Natural killer cell (primary cell): ENCODE measurements around the gene HDAC8. TPM values are rescaled to one million over a fixed set of nuclear protein-coding genes. Genes with fewer than 3 reads are reported as not detected.
A peak's percentile ranks its signal among the peaks of the same experiment; 100 is the strongest.

Source experiments
- ATAC-seq, 3 donors: fragments of 150-1000 bp in 2 of 3; fragments of 200-7000 bp in 1 of 3; cut with Tn5 transposase; 1 replicate in 1 of 3; 2 replicates in 2 of 3; pipeline ENCODE4 v1.10.0; 2021; ENCODE audit warnings: mild to moderate bottlenecking in 2 of 3, moderate library complexity in 2 of 3
- DNase-seq, 2 donors: peaks; one replicate each; pipeline versions ENCODE4 v3.0.0 to v3.0.0-alpha.2; 2013 to 2021; ENCODE audit warnings: mixed read lengths in 1 of 2
- H3K27ac ChIP-seq: one replicate; pipeline ENCODE4 v1.5.1; 2013; ENCODE audit warnings: mild to moderate bottlenecking, low read length
- H3K27me3 ChIP-seq: one replicate; pipeline ENCODE4 v1.6.1; 2013; ENCODE audit warnings: low read length; ENCODE audit not compliant: control insufficient read depth, insufficient read depth
- H3K36me3 ChIP-seq: one replicate; pipeline ENCODE4 v1.6.1; 2013; ENCODE audit warnings: low read length; ENCODE audit not compliant: control insufficient read depth, insufficient read depth
- H3K4me1 ChIP-seq: one replicate; pipeline ENCODE4 v1.6.1; 2013; ENCODE audit warnings: low read length; ENCODE audit not compliant: control insufficient read depth, insufficient read depth
- H3K4me3 ChIP-seq: one replicate; pipeline ENCODE4 v1.5.1; 2013; ENCODE audit warnings: low read length
- H3K9me3 ChIP-seq: one replicate; pipeline ENCODE4 v1.6.1; 2013; ENCODE audit warnings: low read length; ENCODE audit not compliant: control insufficient read depth, insufficient read depth
- H3K27ac Mint-ChIP-seq, 2 donors: one replicate each; pipeline ENCODE4 v1.8.0; 2022; ENCODE audit warnings: mild to moderate bottlenecking in 2 of 2, mixed read lengths in 2 of 2, moderate library complexity in 1 of 2
- H3K27me3 Mint-ChIP-seq, 2 donors: one replicate each; pipeline ENCODE4 v1.8.0; 2022; ENCODE audit warnings: low read depth in 2 of 2, mixed read lengths in 2 of 2
- H3K36me3 Mint-ChIP-seq: one replicate; pipeline ENCODE4 v1.8.0; 2022; ENCODE audit warnings: mixed read lengths
- H3K4me1 Mint-ChIP-seq, 2 donors: one replicate each; pipeline ENCODE4 v1.8.0; 2022; ENCODE audit warnings: mixed read lengths in 2 of 2
- H3K4me3 Mint-ChIP-seq: one replicate; pipeline ENCODE4 v1.8.0; 2022; ENCODE audit warnings: mild to moderate bottlenecking, moderate library complexity, mixed read lengths
- H3K9me3 Mint-ChIP-seq, 2 donors: one replicate each; pipeline ENCODE4 v1.8.0; 2022; ENCODE audit warnings: mixed read lengths in 2 of 2
- CTCF ChIP-seq: fragments of 200-600 bp; IDR thresholded peaks from one replicate; pipeline ENCODE4 v1.8.0; 2022; ENCODE audit warnings: antibody characterized with exemption
- WGBS: methylation state at CpG from one replicate; pipeline ENCODE4 v1.1.7; 2013; ENCODE audit warnings: missing lambda C conversion rate; ENCODE audit not compliant: insufficient coverage; 5-methylcytosine and 5-hydroxymethylcytosine counted together
- intact Hi-C: fragments of 100-400 bp; cut with micrococcal nuclease; formaldehyde crosslinking; loops from one replicate; pipeline ENCODE4 v1.14.2; 2022
- total RNA-seq, 4 donors: library from RNA; stranded (reverse); fragments of 120-200 nt in 1 of 4; gene quantifications; one replicate each; pipeline versions ENCODE4 v1.2.3 to v1.2.4, GENCODE V29; 2013 to 2022

Gene HDAC8
- total RNA-seq, 3 donors from 2014 or later (not counting 1 experiment from before 2014, with no cell fraction given), result 24.3 to 30.4 (median 26.6) TPM

GRCh38 chrX:72340626-72341025 is 232.0 kb downstream of the HDAC8 start:
- Mint-ChIP-seq H3K27ac (no peak overlapping the region), H3K4me1 (no peaks in the 10 kb centered on the region)
- no peaks in the 10 kb centered on the region for H3K36me3 ChIP-seq

GRCh38 chrX:72340041-72340440 is 232.6 kb downstream of the HDAC8 start:
- Histone ChIP-seq H3K27me3 (no peaks in the 10 kb centered on the region), H3K9me3 (no peaks in the 10 kb centered on the region), H3K27ac (no peak overlapping the region), H3K36me3 (no peaks in the 10 kb centered on the region), H3K4me1 (no peaks in the 10 kb centered on the region), H3K4me3 (no peak overlapping the region)
- Mint-ChIP-seq H3K9me3 (no peaks in the 10 kb centered on the region), H3K27ac (no peak overlapping the region), H3K36me3 (no peaks in the 10 kb centered on the region), H3K27me3 (no peaks in the 10 kb centered on the region), H3K4me3 (no peak overlapping the region), H3K4me1 (no peaks in the 10 kb centered on the region)
- no peak for ATAC-seq
- intact Hi-C loops, result no loop called here
- no peak for DNase-seq
- WGBS, result 98% methylated on average over 5 of the region's 7 CpGs
- TF ChIP-seq CTCF, result no peak

More at GRCh38 chrX:72340626-72341025, 232.0 kb downstream of the HDAC8 start:
- no peaks in the 10 kb centered on the region for H3K9me3 ChIP-seq
- Mint-ChIP-seq H3K4me3 (no peak overlapping the region), H3K36me3 (no peaks in the 10 kb centered on the region), H3K27me3 (no peaks in the 10 kb centered on the region), H3K9me3 (no peaks in the 10 kb centered on the region)
- H3K4me1 ChIP-seq, result no peaks in the 10 kb centered on the region
- WGBS, result 92% methylated on average over 2 of the region's 2 CpGs
- H3K4me3 ChIP-seq, result no peak overlapping the region
- TF ChIP-seq CTCF, result no peak
- DNase-seq (no peak), ATAC-seq (no peak)
- intact Hi-C loops, result no loop called here
- no peaks in the 10 kb centered on the region for H3K27me3 ChIP-seq
- H3K27ac ChIP-seq, result no peak overlapping the region

- no peak for ATAC-seq
- intact Hi-C loops, result no loop called here
Measured at GRCh38 chrX:72330131-72330530, 242.5 kb downstream of the HDAC8 start.

More at GRCh38 chrX:72330131-72330530, 242.5 kb downstream of the HDAC8 start:
- 100% methylated on average over 3 of the region's 3 CpGs for WGBS
- no peak for TF ChIP-seq CTCF
- no peaks in the 10 kb centered on the region for H3K27me3 Mint-ChIP-seq
- H3K9me3 Mint-ChIP-seq, result no peaks in the 10 kb centered on the region
- Histone ChIP-seq H3K4me3 (no peak overlapping the region), H3K27me3 (no peaks in the 10 kb centered on the region), H3K9me3 (no peaks in the 10 kb centered on the region), H3K27ac (no peak overlapping the region), H3K4me1 (no peaks in the 10 kb centered on the region), H3K36me3 (no peaks in the 10 kb centered on the region)
- H3K4me3 Mint-ChIP-seq, result no peak overlapping the region
- DNase-seq, result no peak
- H3K36me3 Mint-ChIP-seq, result no peaks in the 10 kb centered on the region
- no peaks in the 10 kb centered on the region for H3K4me1 Mint-ChIP-seq
- peak overlapping the region in 1 of 2 donors; percentile 22 for H3K27ac Mint-ChIP-seq
